Transverse colon (tissue), 4 donors: ENCODE measurements around the gene RAI1.

Experiments used
- CTCF ChIP-seq, 5 experiments: fragments of 200-600 bp in 3 of 5; fragments of 450-650 bp in 2 of 5; sonication (generic) in 3 of 5; IDR thresholded peaks; 1 replicate in 2 of 5; 2 replicates in 3 of 5; pipeline ENCODE4 v1.5.1; 2016 to 2017; ENCODE audit warnings: antibody characterized with exemption in 5 of 5, inconsistent platforms in 3 of 5, mild to moderate bottlenecking in 2 of 5, moderate library complexity in 1 of 5
- POLR2A ChIP-seq: fragments of 450-650 bp; IDR thresholded peaks from one replicate; pipeline ENCODE4 v1.6.1; 2016; ENCODE audit warnings: antibody characterized with exemption, mild to moderate bottlenecking, moderate library complexity
- POLR2AphosphoS5 ChIP-seq, 3 donors: sonication (generic); formaldehyde crosslinking; IDR thresholded peaks; one replicate each; pipeline ENCODE4 v1.6.1; 2016; ENCODE audit warnings: antibody characterized with exemption in 3 of 3

- no peak for TF ChIP-seq CTCF (IDR thresholded peaks at IDR 0.05)
- no peak for TF ChIP-seq POLR2AphosphoS5 (IDR thresholded peaks at IDR 0.05)
- no peak for TF ChIP-seq POLR2A
Observed at GRCh38 chr17:17696882-17697633, 15.8 kb downstream of the RAI1 start.
